HepG2 (cell line): ENCODE results near the gene ANKRD11. TPM values are rescaled to one million over a fixed set of nuclear protein-coding genes. Genes with fewer than 3 reads are reported as not detected.
A peak's percentile ranks its signal among the peaks of the same experiment; 100 is the strongest.

ENCODE experiments used
- ERF ChIP-seq: IDR thresholded peaks from 2 replicates; pipeline ENCODE4 v1.6.1; 2018; ENCODE audit warnings: missing biosample characterization, missing genetic modification reagents
- KDM5B ChIP-seq: sonication (generic); formaldehyde crosslinking; IDR thresholded peaks from 2 replicates; pipeline ENCODE4 v1.4.0; 2020; ENCODE audit warnings: missing genetic modification reagents, mild to moderate bottlenecking, borderline replicate concordance
- RBM22 ChIP-seq: fragments of 200-400 bp; formaldehyde crosslinking; optimal IDR thresholded peaks from 2 replicates; pipeline ENCODE3; 2017; ENCODE audit warnings: mild to moderate bottlenecking, low read length, moderate library complexity
- RXRA ChIP-seq: sonication (generic); formaldehyde crosslinking; IDR thresholded peaks from 2 replicates; pipeline ENCODE4 v1.5.1; 2020; ENCODE audit warnings: missing genetic modification reagents
- SKI ChIP-seq: fragments of 450-650 bp; IDR thresholded peaks from one replicate; pipeline ENCODE4 v1.6.1; 2018; ENCODE audit warnings: mild to moderate bottlenecking; ENCODE audit not compliant: partially characterized antibody
- ZNF552 ChIP-seq: sonication (generic); formaldehyde crosslinking; IDR thresholded peaks from 2 replicates; pipeline ENCODE4 v1.9.0; 2022; ENCODE audit warnings: missing genetic modification reagents, mild to moderate bottlenecking, borderline replicate concordance
- polyA plus RNA-seq, 8 experiments: library from polyadenylated mRNA; depleted of rRNA in 3 of 8; stranded (reverse) in 7 of 8; unstranded in 1 of 8; fragments of >200 nt; fragmentation: Illumina TruSeq in 4 of 8; extraction: Trizol in 4 of 8; gene quantifications; 2 replicates each; pipeline versions ENCODE4 v1.2.1 to v1.2.3, GENCODE V29; 2011 to 2016; ENCODE audit warnings: low read depth in 4 of 8, missing spikeins in 1 of 8, mixed read lengths in 1 of 8; ENCODE audit not compliant: insufficient read depth in 1 of 8
- total RNA-seq, 5 experiments: library from RNA; depleted of rRNA; stranded (reverse); fragments of >200 nt; fragmentation: Illumina TruSeq; extraction: Trizol; gene quantifications; 2 replicates each; pipeline ENCODE4 v1.2.3, GENCODE V29; 2016; ENCODE audit warnings: low read depth in 1 of 5
- TF ChIP-seq, protein P1 (sequence below): IDR thresholded peaks from 2 replicates; pipeline ENCODE4 v1.4.0; 2020; ENCODE audit warnings: mild to moderate bottlenecking, missing genetic modification reagents
- TF ChIP-seq, protein P2 (sequence below): sonication (generic); formaldehyde crosslinking; IDR thresholded peaks from 2 replicates; pipeline ENCODE4 v1.5.0; 2020; ENCODE audit warnings: mild to moderate bottlenecking, missing genetic modification reagents
- TF ChIP-seq, protein P3 (sequence below), 2 experiments: fragments of 450-650 bp in 1 of 2; sonication (generic) in 1 of 2; formaldehyde crosslinking; IDR thresholded peaks; 2 replicates each; pipeline versions ENCODE4 v1.5.0 to v1.8.0; 2020 to 2022; ENCODE audit warnings: mild to moderate bottlenecking in 1 of 2, missing genetic modification reagents in 1 of 2

Gene ANKRD11
- total and polyA plus RNA-seq, 2 of the 13 experiments (the other 11 are each of a cell fraction or from before 2014, with no cell fraction given): 21.4 to 38.4 TPM

DNA sequence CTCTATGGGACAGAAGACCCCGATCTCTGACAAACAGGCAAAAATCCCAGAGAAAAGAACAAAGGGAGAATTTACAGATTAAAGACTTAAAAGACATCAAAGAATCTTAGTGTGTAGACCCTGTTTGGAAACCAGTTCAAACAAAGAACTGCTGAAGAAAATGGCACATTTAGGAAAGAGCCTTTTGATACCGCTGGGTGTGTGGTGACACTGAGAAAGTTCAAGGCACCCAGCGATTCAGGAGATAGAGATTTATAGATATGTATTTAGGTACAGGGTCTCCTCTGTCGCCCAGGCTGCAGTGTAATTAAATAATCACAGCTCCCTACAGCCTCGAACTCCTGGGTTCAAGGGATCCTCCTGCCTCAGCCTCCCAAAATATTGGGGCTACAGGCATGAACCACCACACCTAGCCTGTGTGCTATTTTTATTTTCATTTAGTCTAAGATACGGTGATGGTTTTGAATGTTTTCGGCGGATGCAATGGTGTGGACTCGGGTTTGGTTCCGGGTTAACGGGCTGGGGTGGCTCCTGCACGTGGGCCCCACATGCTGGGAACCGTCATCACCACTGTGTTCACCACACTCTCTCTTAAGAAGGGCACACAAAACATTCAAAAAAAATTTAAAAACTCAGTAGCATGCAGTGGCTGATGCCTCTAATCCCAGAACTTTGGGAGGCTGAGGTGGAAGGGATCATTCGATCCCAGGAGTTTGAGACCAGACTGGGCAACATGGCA is 158.8 kb downstream of the ANKRD11 start (continued):
- TF ChIP-seq, protein P1, sequence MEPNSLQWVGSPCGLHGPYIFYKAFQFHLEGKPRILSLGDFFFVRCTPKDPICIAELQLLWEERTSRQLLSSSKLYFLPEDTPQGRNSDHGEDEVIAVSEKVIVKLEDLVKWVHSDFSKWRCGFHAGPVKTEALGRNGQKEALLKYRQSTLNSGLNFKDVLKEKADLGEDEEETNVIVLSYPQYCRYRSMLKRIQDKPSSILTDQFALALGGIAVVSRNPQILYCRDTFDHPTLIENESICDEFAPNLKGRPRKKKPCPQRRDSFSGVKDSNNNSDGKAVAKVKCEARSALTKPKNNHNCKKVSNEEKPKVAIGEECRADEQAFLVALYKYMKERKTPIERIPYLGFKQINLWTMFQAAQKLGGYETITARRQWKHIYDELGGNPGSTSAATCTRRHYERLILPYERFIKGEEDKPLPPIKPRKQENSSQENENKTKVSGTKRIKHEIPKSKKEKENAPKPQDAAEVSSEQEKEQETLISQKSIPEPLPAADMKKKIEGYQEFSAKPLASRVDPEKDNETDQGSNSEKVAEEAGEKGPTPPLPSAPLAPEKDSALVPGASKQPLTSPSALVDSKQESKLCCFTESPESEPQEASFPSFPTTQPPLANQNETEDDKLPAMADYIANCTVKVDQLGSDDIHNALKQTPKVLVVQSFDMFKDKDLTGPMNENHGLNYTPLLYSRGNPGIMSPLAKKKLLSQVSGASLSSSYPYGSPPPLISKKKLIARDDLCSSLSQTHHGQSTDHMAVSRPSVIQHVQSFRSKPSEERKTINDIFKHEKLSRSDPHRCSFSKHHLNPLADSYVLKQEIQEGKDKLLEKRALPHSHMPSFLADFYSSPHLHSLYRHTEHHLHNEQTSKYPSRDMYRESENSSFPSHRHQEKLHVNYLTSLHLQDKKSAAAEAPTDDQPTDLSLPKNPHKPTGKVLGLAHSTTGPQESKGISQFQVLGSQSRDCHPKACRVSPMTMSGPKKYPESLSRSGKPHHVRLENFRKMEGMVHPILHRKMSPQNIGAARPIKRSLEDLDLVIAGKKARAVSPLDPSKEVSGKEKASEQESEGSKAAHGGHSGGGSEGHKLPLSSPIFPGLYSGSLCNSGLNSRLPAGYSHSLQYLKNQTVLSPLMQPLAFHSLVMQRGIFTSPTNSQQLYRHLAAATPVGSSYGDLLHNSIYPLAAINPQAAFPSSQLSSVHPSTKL: no peak
- TF ChIP-seq ZNF552 (CRISPR knock-in tag) (no peak), RBM22 (peak; percentile 49), KDM5B (no peak), SKI (no peak), ERF (CRISPR knock-in tag) (no peak), RXRA (CRISPR knock-in tag) (no peak)
- TF ChIP-seq, protein P2, sequence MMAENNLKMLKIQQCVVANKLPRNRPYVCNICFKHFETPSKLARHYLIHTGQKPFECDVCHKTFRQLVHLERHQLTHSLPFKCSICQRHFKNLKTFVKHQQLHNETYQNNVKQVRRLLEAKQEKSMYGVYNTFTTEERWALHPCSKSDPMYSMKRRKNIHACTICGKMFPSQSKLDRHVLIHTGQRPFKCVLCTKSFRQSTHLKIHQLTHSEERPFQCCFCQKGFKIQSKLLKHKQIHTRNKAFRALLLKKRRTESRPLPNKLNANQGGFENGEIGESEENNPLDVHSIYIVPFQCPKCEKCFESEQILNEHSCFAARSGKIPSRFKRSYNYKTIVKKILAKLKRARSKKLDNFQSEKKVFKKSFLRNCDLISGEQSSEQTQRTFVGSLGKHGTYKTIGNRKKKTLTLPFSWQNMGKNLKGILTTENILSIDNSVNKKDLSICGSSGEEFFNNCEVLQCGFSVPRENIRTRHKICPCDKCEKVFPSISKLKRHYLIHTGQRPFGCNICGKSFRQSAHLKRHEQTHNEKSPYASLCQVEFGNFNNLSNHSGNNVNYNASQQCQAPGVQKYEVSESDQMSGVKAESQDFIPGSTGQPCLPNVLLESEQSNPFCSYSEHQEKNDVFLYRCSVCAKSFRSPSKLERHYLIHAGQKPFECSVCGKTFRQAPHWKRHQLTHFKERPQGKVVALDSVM (CRISPR knock-in tag): peak; percentile 28; the same call in 1 of the 2 replicates
- TF ChIP-seq, protein P3, sequence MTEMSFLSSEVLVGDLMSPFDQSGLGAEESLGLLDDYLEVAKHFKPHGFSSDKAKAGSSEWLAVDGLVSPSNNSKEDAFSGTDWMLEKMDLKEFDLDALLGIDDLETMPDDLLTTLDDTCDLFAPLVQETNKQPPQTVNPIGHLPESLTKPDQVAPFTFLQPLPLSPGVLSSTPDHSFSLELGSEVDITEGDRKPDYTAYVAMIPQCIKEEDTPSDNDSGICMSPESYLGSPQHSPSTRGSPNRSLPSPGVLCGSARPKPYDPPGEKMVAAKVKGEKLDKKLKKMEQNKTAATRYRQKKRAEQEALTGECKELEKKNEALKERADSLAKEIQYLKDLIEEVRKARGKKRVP (CRISPR knock-in tag; IDR thresholded peaks at IDR 0.05): no peak
